ENCODE measurements around the gene CEP128.
"Not testable (repeated sequence)": the region's sequence is repeated elsewhere in the genome, so short reads cannot be mapped to it uniquely, and the experiment has no call there.

DNA sequence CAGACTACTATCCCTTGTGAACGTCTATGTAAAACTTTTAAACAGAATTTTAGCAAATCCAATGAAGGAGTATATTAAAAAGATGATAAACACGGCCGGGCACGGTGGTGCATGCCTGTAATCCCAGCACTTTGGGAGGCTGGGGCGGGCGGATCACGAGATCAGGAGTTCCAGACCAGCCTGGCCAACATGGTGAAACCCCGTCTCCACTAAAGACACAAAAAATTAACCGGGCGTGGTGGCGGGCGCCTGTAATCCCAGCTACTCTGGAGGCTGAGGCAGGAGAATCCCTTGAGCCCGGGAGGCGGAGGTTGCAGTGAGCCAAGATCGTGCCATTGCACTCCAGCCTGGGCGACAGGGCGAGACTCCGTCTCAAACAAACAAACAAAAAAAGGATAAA lies 11.7 kb upstream of the CEP128 start:
- TF ChIP-seq, protein P1, sequence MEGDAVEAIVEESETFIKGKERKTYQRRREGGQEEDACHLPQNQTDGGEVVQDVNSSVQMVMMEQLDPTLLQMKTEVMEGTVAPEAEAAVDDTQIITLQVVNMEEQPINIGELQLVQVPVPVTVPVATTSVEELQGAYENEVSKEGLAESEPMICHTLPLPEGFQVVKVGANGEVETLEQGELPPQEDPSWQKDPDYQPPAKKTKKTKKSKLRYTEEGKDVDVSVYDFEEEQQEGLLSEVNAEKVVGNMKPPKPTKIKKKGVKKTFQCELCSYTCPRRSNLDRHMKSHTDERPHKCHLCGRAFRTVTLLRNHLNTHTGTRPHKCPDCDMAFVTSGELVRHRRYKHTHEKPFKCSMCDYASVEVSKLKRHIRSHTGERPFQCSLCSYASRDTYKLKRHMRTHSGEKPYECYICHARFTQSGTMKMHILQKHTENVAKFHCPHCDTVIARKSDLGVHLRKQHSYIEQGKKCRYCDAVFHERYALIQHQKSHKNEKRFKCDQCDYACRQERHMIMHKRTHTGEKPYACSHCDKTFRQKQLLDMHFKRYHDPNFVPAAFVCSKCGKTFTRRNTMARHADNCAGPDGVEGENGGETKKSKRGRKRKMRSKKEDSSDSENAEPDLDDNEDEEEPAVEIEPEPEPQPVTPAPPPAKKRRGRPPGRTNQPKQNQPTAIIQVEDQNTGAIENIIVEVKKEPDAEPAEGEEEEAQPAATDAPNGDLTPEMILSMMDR (IDR thresholded peaks at IDR 0.05) = not testable (repeated sequence)
- not testable (repeated sequence) for TF ChIP-seq POLR2A (IDR thresholded peaks at IDR 0.05)

Data from thyroid gland (tissue), 4 donors.